DND-41 (cell line): ENCODE results near the gene NFIL3.

Experiments used
- CTCF ChIP-seq: IDR thresholded peaks from 2 replicates; pipeline ENCODE4 v1.5.1; 2012; ENCODE audit warnings: borderline replicate concordance, low read length, moderate library complexity, mild to moderate bottlenecking; ENCODE audit not compliant: poor library complexity, severe bottlenecking; ENCODE audit errors: extremely low read depth
- EZH2 ChIP-seq: IDR thresholded peaks from 3 replicates; pipeline ENCODE4 v1.6.1; 2012; ENCODE audit warnings: borderline replicate concordance, low read depth, mild to moderate bottlenecking, moderate library complexity, low read length, inconsistent platforms; ENCODE audit not compliant: severe bottlenecking

GRCh38 chr9:91423785-91424402 is at the start of gene NFIL3:
- TF ChIP-seq CTCF (no peak), EZH2 (no peak)
